ENCODE results near the gene HOXA3. TPM values are rescaled to one million over a fixed set of nuclear protein-coding genes. Genes with fewer than 3 reads are reported as not detected.

The HOXA3 gene
- total and polyA plus RNA-seq, 2 of the 8 experiments (the other 6 are each of a cell fraction or from before 2014, with no cell fraction given): not detected

DNA sequence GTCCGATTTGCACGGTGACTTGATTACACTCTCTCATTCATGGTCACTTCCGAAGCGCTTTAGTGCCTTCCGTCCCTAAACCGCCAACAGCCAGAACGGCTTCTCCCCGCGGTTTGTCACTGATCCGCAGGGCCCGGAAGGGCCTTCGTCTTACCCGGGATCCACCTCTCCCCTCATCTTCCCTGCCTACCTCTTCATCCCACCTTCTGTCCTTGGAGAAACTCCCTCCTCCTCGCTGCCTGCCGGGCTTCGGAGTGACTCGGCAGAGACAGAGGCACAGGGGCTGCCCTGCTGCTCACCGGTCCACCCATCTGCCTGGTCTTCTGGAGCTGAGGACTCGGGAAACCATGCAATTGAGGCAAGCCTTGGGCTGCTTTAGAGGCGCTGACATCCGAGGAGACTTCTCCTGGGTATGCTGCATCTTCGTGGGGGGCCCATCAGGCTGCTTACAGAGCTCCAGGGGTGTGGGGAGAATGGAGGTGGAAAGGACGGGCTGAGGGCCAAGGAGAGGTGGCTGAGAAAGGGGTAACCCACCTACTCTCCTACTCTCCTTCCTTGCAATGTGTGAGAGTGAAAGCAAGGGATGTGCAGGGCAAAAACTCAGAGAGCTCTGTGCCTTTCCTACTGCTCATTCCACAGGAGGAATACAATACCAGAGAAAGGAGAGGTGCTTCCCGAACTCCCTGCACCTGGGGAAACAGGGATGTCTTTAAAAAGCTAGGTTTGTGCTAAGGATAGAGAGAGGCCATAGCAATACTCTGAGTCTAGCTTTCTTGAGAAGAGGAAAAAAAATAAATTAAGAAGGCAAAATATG is 33.7 kb upstream of the HOXA3 start (continued):
- TF ChIP-seq TBP (IDR thresholded peaks at IDR 0.05; ENCODE audit: low read depth, low read length) (no peak), JUN (IDR thresholded peaks at IDR 0.05; ENCODE audit: low read depth, low read length) (no peak)
